ENCODE measurements around the gene PLA2G4B. TPM values are rescaled to one million over a fixed set of nuclear protein-coding genes. Genes with fewer than 3 reads are reported as not detected.

Gene PLA2G4B
- polyA plus RNA-seq, 3 donors = 7.2 to 21.2 (median 16.4) TPM

DNA sequence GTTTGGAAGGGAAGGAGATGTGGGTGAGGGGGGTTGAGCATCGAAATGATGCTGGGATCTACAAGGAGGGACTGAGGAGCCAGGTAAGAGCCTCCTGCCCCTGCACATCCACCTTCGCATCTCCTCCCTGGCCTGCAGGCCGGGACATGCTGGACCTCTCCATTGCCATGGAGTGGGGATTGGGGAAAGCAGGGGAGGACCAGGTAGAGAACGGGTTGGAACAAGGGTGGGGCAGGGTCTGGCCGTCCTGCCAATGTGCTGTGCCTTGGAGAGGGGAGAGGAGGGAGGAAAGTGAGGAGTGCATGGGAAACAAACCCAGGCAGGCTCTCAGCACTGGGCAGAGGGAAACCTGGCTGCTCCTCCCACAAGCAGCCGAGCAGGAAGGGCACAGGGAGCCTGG is 10.6 kb downstream of the PLA2G4B start:
- no peak for DNase-seq

GRCh38 chr15:41849861-41850260 is 11.2 kb downstream of the PLA2G4B start:
- DNase-seq = no peak

GRCh38 chr15:41850482-41851166 is 12.0 kb downstream of the PLA2G4B start:
- DNase-seq = no peak

GRCh38 chr15:41851167-41851523 is 12.5 kb downstream of the PLA2G4B start:
- no peak for DNase-seq

DNA sequence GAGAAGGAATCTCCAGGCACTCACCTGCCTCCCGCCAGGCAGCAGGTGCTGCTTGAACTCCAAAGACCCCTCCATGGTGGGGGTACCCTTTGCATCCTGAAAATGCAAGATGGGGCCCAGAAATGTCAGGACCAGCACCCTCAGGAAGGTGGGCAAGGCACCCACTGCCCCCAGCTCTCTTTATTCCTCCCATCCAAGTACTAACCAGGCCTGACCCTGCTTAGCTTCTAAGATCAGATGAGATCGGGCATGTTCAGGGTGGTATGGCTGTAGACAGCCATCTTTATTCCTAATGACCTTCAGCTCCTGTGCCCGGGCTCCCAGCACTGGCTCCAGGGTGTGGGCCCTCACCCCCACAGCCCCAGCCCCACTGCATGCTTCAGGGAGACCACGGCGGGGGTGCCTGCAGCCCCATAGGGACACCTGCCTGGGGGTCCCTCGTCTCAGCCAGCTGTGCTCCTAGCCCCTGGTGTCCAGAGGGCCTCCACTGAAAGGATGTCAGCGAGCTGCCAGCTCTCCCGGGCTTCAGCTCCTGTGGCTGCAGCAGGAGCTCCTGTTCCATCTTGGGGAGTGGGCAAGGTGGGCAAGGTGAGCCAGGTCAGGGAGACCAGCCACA is 13.2 kb downstream of the PLA2G4B start:
- no peak for DNase-seq

DNA sequence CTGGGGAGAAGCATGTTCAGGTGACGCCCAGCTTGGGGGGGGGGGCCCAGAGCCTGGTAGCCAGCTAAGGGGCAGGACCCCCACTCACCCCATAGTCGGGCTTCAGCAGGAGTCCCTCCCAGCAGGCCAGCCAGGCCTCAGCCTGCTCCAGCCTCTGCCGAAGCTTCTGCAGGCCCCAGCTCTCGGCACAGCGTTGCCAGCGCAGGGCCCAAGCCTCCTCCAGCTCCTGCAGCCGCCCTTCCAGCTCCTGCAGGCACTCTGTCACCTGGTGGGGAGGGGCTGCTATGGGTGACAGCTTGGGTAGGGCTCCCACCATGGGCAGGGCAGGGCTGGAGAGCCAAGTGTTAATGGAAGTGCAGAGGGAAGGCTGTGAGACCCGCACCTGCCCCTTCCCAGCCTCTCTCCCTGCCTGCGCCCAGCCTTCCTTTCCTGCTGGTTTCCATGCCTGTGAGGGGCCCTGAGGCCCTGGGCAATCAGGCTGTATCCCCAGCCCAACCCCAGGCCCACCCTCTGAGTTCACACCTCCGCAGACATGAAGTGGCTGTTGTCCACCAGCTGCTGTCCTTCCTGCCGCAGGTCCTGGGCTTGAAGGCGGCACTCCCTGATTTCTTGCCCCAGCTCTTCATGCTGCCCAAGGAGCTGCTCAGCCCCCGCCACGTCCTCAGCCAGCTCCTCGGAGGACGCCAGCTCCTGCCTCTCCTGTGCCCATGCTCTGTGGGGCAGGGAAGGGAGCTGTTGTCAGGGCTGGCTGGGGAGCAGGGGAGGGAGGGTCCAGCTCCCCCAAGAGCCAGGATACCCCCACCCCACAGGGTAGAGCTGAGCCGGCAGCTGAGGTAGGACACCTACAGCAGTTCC is 14.3 kb downstream of the PLA2G4B start:
- DNase-seq = no peak

DNA sequence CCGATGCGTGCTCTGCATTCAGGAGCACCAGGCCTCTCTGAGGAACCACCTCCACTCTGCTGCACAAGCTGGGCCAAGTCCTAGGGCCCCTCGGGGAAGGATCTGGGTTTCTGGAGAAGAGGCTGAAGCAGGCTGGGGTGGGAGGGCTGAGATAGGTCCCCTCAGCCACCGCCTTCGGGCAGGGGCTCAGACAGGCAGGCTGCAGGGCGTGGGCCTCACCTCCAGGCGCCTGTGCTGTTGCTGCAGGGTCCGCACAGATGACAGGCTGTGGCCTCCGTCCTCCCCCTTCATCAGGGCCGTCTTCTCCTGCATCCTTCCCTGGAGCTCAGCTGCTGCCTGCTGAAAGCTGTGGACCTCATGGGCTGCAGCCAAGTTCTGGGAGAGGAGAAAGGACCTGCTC is 15.2 kb downstream of the PLA2G4B start:
- DNase-seq = no peak

DNA sequence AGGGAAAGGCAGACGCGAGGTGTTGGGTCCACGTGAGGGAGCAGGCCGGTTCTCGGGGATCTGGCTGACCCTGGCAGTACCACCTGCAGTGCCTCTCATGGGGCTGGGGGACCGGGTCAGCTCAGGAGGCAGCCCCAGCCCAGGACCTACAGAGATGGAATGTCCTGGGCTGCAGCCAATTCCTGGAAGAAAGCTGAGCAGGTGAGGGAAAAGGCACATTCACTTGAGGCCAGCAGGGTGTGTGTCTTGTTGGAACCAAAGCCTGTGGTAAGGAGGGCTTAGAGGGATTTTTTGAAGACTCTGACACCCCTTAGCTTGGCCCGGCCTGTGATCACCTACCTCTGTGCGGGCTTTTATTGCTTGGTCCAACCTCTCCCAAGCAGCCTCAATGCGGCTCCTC is 15.8 kb downstream of the PLA2G4B start:
- DNase-seq = no peak

GRCh38 chr15:41855261-41855961 is 16.8 kb downstream of the PLA2G4B start:
- peak; percentile 62 for DNase-seq

- DNase-seq = no peak
Measured at GRCh38 chr15:41856262-41856661, 17.6 kb downstream of the PLA2G4B start.

DNA sequence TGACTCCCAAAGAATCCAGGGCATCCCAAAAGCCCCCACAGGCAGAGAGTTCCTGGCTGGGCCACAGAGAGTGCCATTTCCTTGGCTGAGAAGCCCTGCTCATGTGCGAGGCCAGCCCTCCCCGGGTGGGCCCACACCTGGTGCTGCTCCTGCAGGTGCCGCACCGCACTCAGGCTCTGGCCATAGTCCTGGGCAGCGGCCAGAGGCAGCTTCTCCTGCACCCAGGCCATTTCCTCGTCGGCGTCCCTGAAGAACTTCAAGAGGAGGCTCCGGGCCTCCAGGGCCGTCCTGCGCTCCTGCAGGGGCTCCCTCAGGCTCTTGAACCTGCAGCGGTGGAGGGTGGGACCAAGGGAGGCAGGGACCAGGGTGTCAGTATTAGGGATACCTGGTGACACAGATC is 18.1 kb downstream of the PLA2G4B start:
- no peak for DNase-seq

GRCh38 chr15:41857316-41857715 is 18.7 kb downstream of the PLA2G4B start:
- no peak for DNase-seq

- no peak for DNase-seq
Measured at GRCh38 chr15:41858756-41859155, 20.1 kb downstream of the PLA2G4B start.

DNA sequence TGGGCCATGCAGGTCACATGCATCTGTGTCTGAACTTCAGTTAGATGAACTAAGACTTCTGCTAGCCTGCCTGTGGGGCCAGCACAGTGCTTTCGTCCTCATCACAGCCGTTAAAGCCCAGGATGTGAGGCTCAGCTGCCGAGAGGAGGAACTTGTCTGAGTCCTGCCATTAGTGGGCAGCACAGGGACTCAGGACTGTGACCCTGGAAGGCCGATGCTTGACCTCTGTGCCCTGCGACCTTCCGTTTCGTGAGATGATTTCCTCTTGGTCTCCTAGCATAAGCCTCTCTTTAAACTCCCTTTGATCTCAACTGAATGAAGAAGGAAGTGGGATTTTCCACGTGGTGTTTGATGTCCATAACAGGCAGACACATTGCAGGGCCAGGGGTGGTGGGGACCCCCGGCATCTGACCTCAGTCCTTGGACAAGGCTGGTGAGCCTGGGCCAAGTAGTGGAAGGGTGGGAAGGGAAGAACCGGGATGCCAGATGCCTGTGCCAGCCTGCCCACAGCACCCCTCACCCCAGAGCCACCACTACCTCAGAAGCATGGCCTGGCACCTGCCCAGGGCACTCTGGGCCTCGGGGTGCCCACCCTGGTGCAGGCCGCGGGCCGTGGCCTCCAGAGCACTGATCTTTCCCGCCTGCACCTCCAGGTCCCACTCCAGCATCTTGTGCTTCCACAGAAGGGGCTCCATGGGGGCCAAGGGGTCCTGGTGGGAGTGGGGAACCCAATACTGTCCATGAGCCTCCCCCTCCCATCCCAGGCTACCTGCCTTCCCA is 21.6 kb downstream of the PLA2G4B start:
- no peak for DNase-seq

- no peak for DNase-seq
Measured at GRCh38 chr15:41861736-41862356, 23.2 kb downstream of the PLA2G4B start.

DNA sequence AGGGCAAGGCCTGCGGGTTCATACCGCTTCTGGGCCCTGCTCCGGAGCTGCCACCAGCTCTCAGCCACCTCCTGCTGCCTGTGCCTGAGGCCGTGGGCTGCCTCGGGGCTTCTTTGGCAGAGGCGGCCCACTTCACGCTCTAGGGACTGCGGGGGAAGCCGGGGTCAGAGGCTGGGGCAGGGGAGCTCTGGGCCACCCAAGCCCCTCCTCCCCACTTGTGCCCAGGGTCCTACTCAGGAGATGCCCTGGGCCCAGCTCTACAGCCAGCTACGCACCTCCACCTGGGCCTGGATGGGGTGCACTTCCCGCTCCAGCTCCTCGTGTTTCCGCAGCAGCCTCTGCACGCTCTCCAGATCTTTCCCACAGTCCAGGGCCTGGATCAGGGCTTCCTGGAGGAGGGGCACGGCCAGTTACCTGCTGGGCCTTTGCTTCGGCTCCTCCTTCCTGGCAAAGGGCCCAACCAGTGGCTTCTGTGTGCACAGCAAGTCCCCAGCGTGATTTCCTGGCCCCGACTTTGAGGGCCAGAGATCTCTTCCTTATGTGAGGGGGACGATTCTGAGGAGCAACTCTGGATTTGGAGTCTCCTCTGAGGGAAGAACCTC is 24.0 kb downstream of the PLA2G4B start:
- DNase-seq = no peak

- DNase-seq = no peak
Measured at GRCh38 chr15:41865490-41866055, 26.9 kb downstream of the PLA2G4B start.

DNA sequence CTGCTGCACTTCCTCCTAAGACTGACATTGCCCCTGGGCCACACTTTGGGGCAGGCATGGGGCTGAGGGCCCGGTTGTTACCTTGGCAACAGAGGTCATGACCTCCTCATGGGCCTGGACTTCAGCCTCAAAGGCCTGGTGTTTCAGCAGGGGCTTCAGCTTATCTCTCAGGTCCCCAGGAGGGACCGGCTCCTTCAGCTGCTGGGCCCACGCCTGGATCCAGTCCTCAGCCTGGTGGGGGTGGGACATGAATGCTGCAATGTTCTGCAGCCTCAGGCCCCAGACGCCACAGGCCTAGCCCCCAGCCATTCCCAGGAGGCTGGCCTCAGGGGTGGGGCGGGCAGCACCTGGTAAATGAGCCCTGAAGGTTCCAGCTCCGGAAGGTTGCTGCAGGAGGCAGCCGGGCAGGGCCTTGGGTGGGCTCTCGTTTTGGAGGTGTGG is 27.6 kb downstream of the PLA2G4B start:
- no peak for DNase-seq

DNA sequence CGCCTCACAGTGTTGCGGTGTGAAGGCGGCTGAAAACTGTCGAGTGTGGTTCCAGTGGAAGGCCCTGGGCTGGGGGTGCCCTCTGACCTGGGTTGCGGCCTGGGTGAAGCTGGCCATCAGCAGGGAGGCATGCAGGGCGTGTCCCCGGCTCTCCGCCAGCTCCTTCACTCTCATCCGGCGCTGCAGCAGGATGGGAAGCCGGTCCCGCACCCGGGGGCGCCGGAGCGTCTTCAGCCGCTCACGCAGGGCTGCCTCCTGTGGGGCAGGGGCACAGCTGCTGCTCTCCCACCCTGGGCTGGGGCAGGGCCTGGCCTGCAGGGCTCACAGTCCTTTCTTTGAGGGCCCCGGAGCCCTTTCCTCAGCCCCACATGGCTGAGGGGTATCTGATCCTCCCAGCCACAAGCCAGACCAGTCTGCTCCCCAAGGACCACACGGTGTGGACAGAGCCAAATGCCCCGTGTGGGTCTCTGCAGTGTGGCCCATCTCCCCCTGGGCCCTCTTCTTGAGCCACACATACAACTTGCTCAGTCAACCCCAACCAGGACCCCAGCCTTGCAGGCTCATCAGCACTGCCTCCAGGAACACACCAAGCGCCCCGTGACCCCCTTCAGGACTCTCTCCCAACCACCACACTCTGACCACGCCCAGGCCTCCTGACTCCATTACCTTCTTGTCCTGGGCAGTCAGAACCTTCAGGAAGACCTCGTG is 28.4 kb downstream of the PLA2G4B start:
- DNase-seq = no peak

DNA sequence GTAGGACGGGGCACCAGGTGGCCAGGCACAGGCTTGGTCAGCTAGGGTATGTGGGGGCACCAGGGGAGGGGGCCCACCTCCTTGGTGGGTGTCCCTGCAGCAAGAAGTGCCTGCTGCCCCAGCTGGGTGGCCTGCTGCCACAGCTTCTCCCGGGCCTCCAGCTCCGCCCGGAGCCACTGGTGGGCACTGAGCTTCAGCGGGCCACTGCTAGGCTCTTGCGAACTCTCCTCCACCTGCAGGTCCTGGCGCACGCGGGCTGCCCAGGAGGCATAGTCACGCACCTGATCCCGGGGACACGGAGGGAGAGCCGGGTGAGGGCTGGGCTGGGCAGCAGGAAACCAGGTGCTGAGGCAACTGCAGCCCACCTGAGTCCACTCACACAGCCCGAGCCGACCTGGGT is 29.7 kb downstream of the PLA2G4B start:
- DNase-seq = no peak
